GM21367 (cell line): ENCODE data around the gene TNFSF9.
"Not testable (repeated sequence)": the region's sequence is repeated elsewhere in the genome, so short reads cannot be mapped to it uniquely, and the experiment has no call there.

Source experiments
- ATAC-seq: cut with Tn5 transposase; IDR thresholded peaks from one replicate; pipeline ENCODE4 v1.9.1; 2021; ENCODE audit not compliant: unreplicated experiment

TNFSF9 gene

GRCh38 chr19:6568816-6569215 lies 38.0 kb downstream of the TNFSF9 start:
- no peak for ATAC-seq

- ATAC-seq: no peak
These were observed 39.9 kb downstream of the TNFSF9 start for GRCh38 chr19:6570764-6571163.

- ATAC-seq: no peak
These were observed 40.3 kb downstream of the TNFSF9 start for GRCh38 chr19:6571167-6571566.

- no peak for ATAC-seq
These were observed 41.4 kb downstream of the TNFSF9 start for GRCh38 chr19:6572217-6572616.

- ATAC-seq: no peak
These were observed 42.5 kb downstream of the TNFSF9 start for GRCh38 chr19:6573350-6573749.

GRCh38 chr19:6576869-6577475 lies 46.1 kb downstream of the TNFSF9 start:
- ATAC-seq: no peak

- ATAC-seq: peak; percentile 76
These were observed 46.8 kb downstream of the TNFSF9 start for GRCh38 chr19:6577476-6578125.

- no peak for ATAC-seq
These were observed 48.8 kb downstream of the TNFSF9 start for GRCh38 chr19:6579450-6580178.

GRCh38 chr19:6580313-6580712 lies 49.5 kb downstream of the TNFSF9 start:
- no peak for ATAC-seq

GRCh38 chr19:6582515-6583484 lies 52.0 kb downstream of the TNFSF9 start:
- not testable (repeated sequence) for ATAC-seq
